Panc1 (cell line): ENCODE measurements around the gene SVIL. TPM values are rescaled to one million over a fixed set of nuclear protein-coding genes. Genes with fewer than 3 reads are reported as not detected.

Source experiments
- ATAC-seq: fragments of 200-7000 bp; cut with Tn5 transposase; 2 replicates; pipeline ENCODE4 v1.9.1; 2020; ENCODE audit warnings: mild to moderate bottlenecking, moderate library complexity
- BruUV-seq: library from RNA; stranded (reverse); fragments of 400-500 nt; replicated peaks from 2 replicates; lab custom pipeline; 2021; lab: Mats Ljungman, UMichigan
- CTCF ChIA-PET: fragments of 300-600 bp; sonication (Branson Sonifier 250); formaldehyde crosslinking; loops from one replicate; lab custom pipeline; 2022; ENCODE audit warnings: antibody characterized with exemption; lab: Charles Lee
- POLR2A ChIA-PET: fragments of 300-600 bp; sonication (Branson Sonifier 250); formaldehyde crosslinking; loops from one replicate; lab custom pipeline; 2022; ENCODE audit warnings: antibody characterized with exemption; lab: Charles Lee
- DNase-seq: peaks from one replicate; pipeline ENCODE4 v3.0.0-alpha.2; 2010; ENCODE audit warnings: low read depth, low spot score
- H3K27ac ChIP-seq: 2 replicates; pipeline ENCODE4 v1.5.1; 2011; ENCODE audit warnings: mild to moderate bottlenecking, low read length, inconsistent platforms
- H3K27me3 ChIP-seq: fragments of 200-500 bp; sonication (Bioruptor generic); 2 replicates; pipeline ENCODE4 v1.6.0; 2014; ENCODE audit warnings: low read length, inconsistent platforms; ENCODE audit not compliant: control insufficient read depth, insufficient read depth
- H3K36me3 ChIP-seq: fragments of 200-500 bp; sonication (Bioruptor generic); 2 replicates; pipeline ENCODE4 v1.5.1; 2014; ENCODE audit warnings: inconsistent platforms, mild to moderate bottlenecking, low read length, moderate library complexity; ENCODE audit not compliant: control insufficient read depth, insufficient read depth
- H3K4me1 ChIP-seq: 2 replicates; pipeline ENCODE4 v1.5.1; 2011; ENCODE audit warnings: inconsistent platforms, mild to moderate bottlenecking, low read length, moderate library complexity; ENCODE audit not compliant: control insufficient read depth, insufficient read depth
- H3K4me3 ChIP-seq, 2 experiments: 2 replicates each; pipeline ENCODE4 v1.5.1; 2011 to 2012; ENCODE audit warnings: low read depth in 2 of 2, low read length in 2 of 2, mild to moderate bottlenecking in 2 of 2, inconsistent platforms in 1 of 2, moderate library complexity in 1 of 2
- H3K9me3 ChIP-seq: fragments of 200-500 bp; sonication (Bioruptor generic); 2 replicates; pipeline ENCODE4 v1.5.1; 2014; ENCODE audit warnings: low read depth, mild to moderate bottlenecking, inconsistent platforms, low read length, moderate library complexity; ENCODE audit not compliant: control insufficient read depth, insufficient read depth
- POLR2AphosphoS5 ChIP-seq: IDR thresholded peaks from 2 replicates; pipeline ENCODE4 v1.6.1; 2012; ENCODE audit warnings: mild to moderate bottlenecking, low read depth, low read length, moderate library complexity
- SIN3A ChIP-seq: IDR thresholded peaks from 2 replicates; pipeline ENCODE4 v1.6.1; 2012; ENCODE audit warnings: low read depth, mild to moderate bottlenecking, low read length, moderate library complexity, borderline replicate concordance; ENCODE audit not compliant: insufficient read depth
- TCF7L2 ChIP-seq: IDR thresholded peaks from 2 replicates; pipeline ENCODE4 v1.6.1; 2011; ENCODE audit warnings: mild to moderate bottlenecking, low read depth, low read length, inconsistent platforms
- in situ Hi-C: cut with HindIII; loops from 2 replicates; pipeline ENCODE4 v1.10.0; 2016; ENCODE audit warnings: low sequenced_read_pairs, low pct_unique_long_range_greater_than_20kb
- intact Hi-C: fragments of 100-400 bp; cut with micrococcal nuclease; formaldehyde crosslinking; loops from one replicate; pipeline ENCODE4 v1.10.0; 2022; ENCODE audit not compliant: unreplicated experiment
- total RNA-seq: library from RNA; stranded (reverse); gene quantifications from one replicate; pipeline ENCODE4 v1.2.1, GENCODE V29; 2021; ENCODE audit not compliant: unreplicated experiment
- TF ChIP-seq, protein P1 (sequence below): fragments of 450-650 bp; IDR thresholded peaks from 2 replicates; pipeline ENCODE4 v1.5.1; 2017; ENCODE audit warnings: mild to moderate bottlenecking
- TF ChIP-seq, protein P2 (sequence below), 2 experiments: IDR thresholded peaks; 2 replicates each; pipeline ENCODE4 v1.6.1; 2011 to 2012; ENCODE audit warnings: low read depth in 2 of 2, control low read depth in 1 of 2, low read length in 1 of 2, mild to moderate bottlenecking in 1 of 2, moderate library complexity in 1 of 2; ENCODE audit not compliant: insufficient read depth in 1 of 2

Gene SVIL
- total RNA-seq, 1 experiment from 2014 or later, result 72.8 TPM

DNA sequence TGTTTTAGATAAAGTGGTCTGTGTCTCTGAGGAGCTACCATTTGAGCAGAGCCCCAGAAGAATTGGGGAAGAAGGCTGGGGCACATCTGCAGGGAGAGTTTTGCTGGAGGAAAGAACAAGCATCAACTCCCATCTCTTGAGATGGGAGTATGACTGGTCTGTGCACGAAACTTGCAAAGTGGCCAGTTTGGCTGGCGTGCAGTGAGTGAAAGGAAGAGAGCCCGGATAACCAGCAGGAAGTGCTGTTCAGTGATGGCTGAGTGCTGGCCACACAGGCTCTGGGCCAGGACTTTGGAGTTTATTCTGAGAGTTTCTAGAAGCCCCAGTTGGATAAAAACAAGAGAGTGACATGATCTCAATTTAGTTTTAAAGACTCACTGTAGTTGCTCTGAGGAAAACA, 34.4 kb upstream of the SVIL start:
- Histone ChIP-seq H3K27me3 (no peaks in the 10 kb centered on the region), H3K9me3 (no peaks in the 10 kb centered on the region), H3K4me3 (no peak overlapping the region), H3K4me1 (no peaks in the 10 kb centered on the region), H3K27ac (no peak overlapping the region), H3K36me3 (no peaks in the 10 kb centered on the region)
- intact Hi-C loops, result no loop called here
- TF ChIP-seq, protein P1, sequence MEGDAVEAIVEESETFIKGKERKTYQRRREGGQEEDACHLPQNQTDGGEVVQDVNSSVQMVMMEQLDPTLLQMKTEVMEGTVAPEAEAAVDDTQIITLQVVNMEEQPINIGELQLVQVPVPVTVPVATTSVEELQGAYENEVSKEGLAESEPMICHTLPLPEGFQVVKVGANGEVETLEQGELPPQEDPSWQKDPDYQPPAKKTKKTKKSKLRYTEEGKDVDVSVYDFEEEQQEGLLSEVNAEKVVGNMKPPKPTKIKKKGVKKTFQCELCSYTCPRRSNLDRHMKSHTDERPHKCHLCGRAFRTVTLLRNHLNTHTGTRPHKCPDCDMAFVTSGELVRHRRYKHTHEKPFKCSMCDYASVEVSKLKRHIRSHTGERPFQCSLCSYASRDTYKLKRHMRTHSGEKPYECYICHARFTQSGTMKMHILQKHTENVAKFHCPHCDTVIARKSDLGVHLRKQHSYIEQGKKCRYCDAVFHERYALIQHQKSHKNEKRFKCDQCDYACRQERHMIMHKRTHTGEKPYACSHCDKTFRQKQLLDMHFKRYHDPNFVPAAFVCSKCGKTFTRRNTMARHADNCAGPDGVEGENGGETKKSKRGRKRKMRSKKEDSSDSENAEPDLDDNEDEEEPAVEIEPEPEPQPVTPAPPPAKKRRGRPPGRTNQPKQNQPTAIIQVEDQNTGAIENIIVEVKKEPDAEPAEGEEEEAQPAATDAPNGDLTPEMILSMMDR, result no peak
- TF ChIP-seq TCF7L2, result no peak
- TF ChIP-seq, protein P2, sequence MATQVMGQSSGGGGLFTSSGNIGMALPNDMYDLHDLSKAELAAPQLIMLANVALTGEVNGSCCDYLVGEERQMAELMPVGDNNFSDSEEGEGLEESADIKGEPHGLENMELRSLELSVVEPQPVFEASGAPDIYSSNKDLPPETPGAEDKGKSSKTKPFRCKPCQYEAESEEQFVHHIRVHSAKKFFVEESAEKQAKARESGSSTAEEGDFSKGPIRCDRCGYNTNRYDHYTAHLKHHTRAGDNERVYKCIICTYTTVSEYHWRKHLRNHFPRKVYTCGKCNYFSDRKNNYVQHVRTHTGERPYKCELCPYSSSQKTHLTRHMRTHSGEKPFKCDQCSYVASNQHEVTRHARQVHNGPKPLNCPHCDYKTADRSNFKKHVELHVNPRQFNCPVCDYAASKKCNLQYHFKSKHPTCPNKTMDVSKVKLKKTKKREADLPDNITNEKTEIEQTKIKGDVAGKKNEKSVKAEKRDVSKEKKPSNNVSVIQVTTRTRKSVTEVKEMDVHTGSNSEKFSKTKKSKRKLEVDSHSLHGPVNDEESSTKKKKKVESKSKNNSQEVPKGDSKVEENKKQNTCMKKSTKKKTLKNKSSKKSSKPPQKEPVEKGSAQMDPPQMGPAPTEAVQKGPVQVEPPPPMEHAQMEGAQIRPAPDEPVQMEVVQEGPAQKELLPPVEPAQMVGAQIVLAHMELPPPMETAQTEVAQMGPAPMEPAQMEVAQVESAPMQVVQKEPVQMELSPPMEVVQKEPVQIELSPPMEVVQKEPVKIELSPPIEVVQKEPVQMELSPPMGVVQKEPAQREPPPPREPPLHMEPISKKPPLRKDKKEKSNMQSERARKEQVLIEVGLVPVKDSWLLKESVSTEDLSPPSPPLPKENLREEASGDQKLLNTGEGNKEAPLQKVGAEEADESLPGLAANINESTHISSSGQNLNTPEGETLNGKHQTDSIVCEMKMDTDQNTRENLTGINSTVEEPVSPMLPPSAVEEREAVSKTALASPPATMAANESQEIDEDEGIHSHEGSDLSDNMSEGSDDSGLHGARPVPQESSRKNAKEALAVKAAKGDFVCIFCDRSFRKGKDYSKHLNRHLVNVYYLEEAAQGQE (IDR thresholded peaks at IDR 0.05; ENCODE audit: insufficient read depth in 1 of 2, low read depth in 2 of 2, low read length in 1 of 2), result no peak
- TF ChIP-seq POLR2AphosphoS5, result no peak
- TF ChIP-seq SIN3A, result no peak
- ChIA-PET POLR2A (no interaction called here), CTCF (no interaction called here)
- no TSS peak for BruUV-seq
- no peak for DNase-seq
- no peak for ATAC-seq
- in situ Hi-C loops, result no loop called here

DNA sequence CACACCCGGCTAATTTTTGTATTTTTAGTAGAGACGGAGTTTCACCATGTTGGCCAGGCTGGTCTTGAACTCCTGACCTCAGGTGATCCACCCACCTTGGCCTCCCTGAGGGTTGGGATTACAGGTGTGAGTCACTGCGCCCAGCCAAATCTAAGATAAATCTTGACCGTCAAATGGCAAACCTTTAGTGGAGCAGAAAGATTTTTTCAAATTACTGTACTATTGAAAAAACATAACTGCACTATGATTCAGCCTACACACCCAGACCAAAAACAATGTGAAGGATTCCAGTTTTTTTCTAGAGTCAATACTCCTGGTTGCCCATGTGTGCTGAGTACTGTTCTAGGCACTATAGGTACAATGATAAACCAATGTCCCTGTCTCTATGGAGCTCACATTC, 33.9 kb upstream of the SVIL start:
- no peak for ATAC-seq
- no peaks in the 10 kb centered on the region for H3K27me3 ChIP-seq

More for the DNA sequence above, 33.9 kb upstream of the SVIL start:
- no peak for DNase-seq
- in situ Hi-C loops (no loop called here), intact Hi-C loops (no loop called here)
- Histone ChIP-seq H3K27ac (no peak overlapping the region), H3K9me3 (no peaks in the 10 kb centered on the region), H3K4me1 (no peaks in the 10 kb centered on the region), H3K4me3 (no peak overlapping the region), H3K36me3 (no peaks in the 10 kb centered on the region)
- BruUV-seq, result no TSS peak
- POLR2A ChIA-PET, result no interaction called here
- TF ChIP-seq, protein P2 (IDR thresholded peaks at IDR 0.05; ENCODE audit: insufficient read depth in 1 of 2, low read depth in 2 of 2, low read length in 1 of 2), result no peak
- TF ChIP-seq POLR2AphosphoS5 (no peak), TCF7L2 (no peak), SIN3A (no peak)
- TF ChIP-seq, protein P1, result no peak
- CTCF ChIA-PET, result interaction anchor here (0.7 kb wide), 1 partner anchor 14 kb away, joined by 3 read pairs; no protein-coding TSS in a partner anchor
